Smooth muscle cell (in vitro differentiated cells): ENCODE data around the gene CLBA1. TPM values are rescaled to one million over a fixed set of nuclear protein-coding genes. Genes with fewer than 3 reads are reported as not detected.

Source experiments
- DNase-seq: peaks from one replicate; lab custom pipeline; 2025; ENCODE audit not compliant: unreplicated experiment; lab: John Stamatoyannopoulos, UW
- H2AFZ ChIP-seq: fragments of 200-600 bp; sonication (generic); 2 replicates; pipeline ENCODE4 v1.6.0; 2016; ENCODE audit warnings: antibody characterized with exemption, low read depth, mild to moderate bottlenecking
- H3F3A ChIP-seq: fragments of 200-600 bp; sonication (generic); 2 replicates; pipeline ENCODE4 v1.6.0; 2017; ENCODE audit warnings: antibody characterized with exemption, low read depth
- H3K27ac ChIP-seq: fragments of 200-600 bp; sonication (generic); 2 replicates; pipeline ENCODE4 v1.5.1; 2016; ENCODE audit warnings: low read depth, mild to moderate bottlenecking
- H3K27me3 ChIP-seq: fragments of 200-600 bp; sonication (generic); 2 replicates; pipeline ENCODE4 v1.6.1; 2016; ENCODE audit warnings: low read depth, mild to moderate bottlenecking
- H3K36me3 ChIP-seq: fragments of 200-600 bp; sonication (generic); 2 replicates; pipeline ENCODE4 v1.5.1; 2016; ENCODE audit warnings: low read depth
- H3K4me1 ChIP-seq: fragments of 200-600 bp; sonication (generic); 2 replicates; pipeline ENCODE4 v1.5.1; 2016; ENCODE audit warnings: low read depth
- H3K4me2 ChIP-seq: fragments of 200-600 bp; sonication (generic); 2 replicates; pipeline ENCODE4 v1.6.0; 2016; ENCODE audit warnings: mild to moderate bottlenecking
- H3K4me3 ChIP-seq: fragments of 200-600 bp; sonication (generic); 2 replicates; pipeline ENCODE4 v1.5.1; 2016; ENCODE audit warnings: mild to moderate bottlenecking
- H3K79me2 ChIP-seq: fragments of 200-600 bp; sonication (generic); 2 replicates; pipeline ENCODE4 v1.6.0; 2016; ENCODE audit warnings: low read depth, mild to moderate bottlenecking
- H3K9ac ChIP-seq: fragments of 200-600 bp; sonication (generic); 2 replicates; pipeline ENCODE4 v1.6.0; 2016; ENCODE audit warnings: low read depth
- H3K9me3 ChIP-seq: fragments of 200-600 bp; sonication (generic); replicated peaks from 2 replicates; pipeline ENCODE4 v1.5.1; 2016; ENCODE audit warnings: low read depth
- H4K20me1 ChIP-seq: fragments of 200-600 bp; sonication (generic); 2 replicates; pipeline ENCODE4 v1.6.0; 2016; ENCODE audit warnings: low read depth
- CTCF ChIP-seq: fragments of 200-600 bp; sonication (generic); IDR thresholded peaks from 2 replicates; pipeline ENCODE4 v1.5.1; 2017; ENCODE audit warnings: borderline replicate concordance, mild to moderate bottlenecking, antibody characterized with exemption; ENCODE audit not compliant: insufficient read depth, poor library complexity, severe bottlenecking
- WGBS: methylation state at CpG from one replicate; pipeline ENCODE4 v1.1.7; 2016; ENCODE audit warnings: low lambda C conversion rate; 5-methylcytosine and 5-hydroxymethylcytosine counted together
- polyA plus RNA-seq: library from polyadenylated mRNA; unstranded; fragments of >200 nt; fragmentation: Nextera tagmentation; extraction: Ambion mirVana; gene quantifications from 2 replicates; pipeline ENCODE4 v1.2.1, GENCODE V29; 2016
- total RNA-seq: library from RNA; depleted of rRNA; stranded (reverse); fragments of >200 nt; gene quantifications from 2 replicates; pipeline ENCODE4 v1.2.3, GENCODE V29; 2014

The CLBA1 gene
- total and polyA plus RNA-seq, 2 experiments from 2014 or later: 5.0 to 8.7 TPM

- H3K4me2 ChIP-seq: no peak overlapping the region
- H3K27ac ChIP-seq: no peak overlapping the region
- no peaks in the 10 kb centered on the region for H3K36me3 ChIP-seq
- no peak overlapping the region for H3K9ac ChIP-seq
- no peak for TF ChIP-seq CTCF
- H3K4me1 ChIP-seq: no peaks in the 10 kb centered on the region
- 95% methylated on average over 4 of the region's 4 CpGs for WGBS
- H3F3A ChIP-seq: no peaks in the 10 kb centered on the region
- H3K79me2 ChIP-seq: peaks cover 51% of the 10 kb centered on the region
- no peaks in the 10 kb centered on the region for H3K27me3 ChIP-seq
- no peaks in the 10 kb centered on the region for H3K9me3 ChIP-seq
- H3K4me3 ChIP-seq: no peak overlapping the region
- H2AFZ ChIP-seq: no peak overlapping the region
- H4K20me1 ChIP-seq: peaks cover 59% of the 10 kb centered on the region
- DNase-seq: no peak
These were observed 24.5 kb downstream of the CLBA1 start for GRCh38 chr14:105010106-105010505.

GRCh38 chr14:105010891-105011291 lies 25.3 kb downstream of the CLBA1 start:
- Histone ChIP-seq H3K4me1 (peaks cover under 1% of the 10 kb centered on the region), H3K27ac (no peak overlapping the region), H3K79me2 (peaks cover 59% of the 10 kb centered on the region), H3K36me3 (no peaks in the 10 kb centered on the region), H3K9me3 (no peaks in the 10 kb centered on the region), H3K27me3 (no peaks in the 10 kb centered on the region), H3K4me3 (no peak overlapping the region), H3K9ac (no peak overlapping the region), H2AFZ (no peak overlapping the region), H3F3A (no peaks in the 10 kb centered on the region), H3K4me2 (no peak overlapping the region), H4K20me1 (peaks cover 67% of the 10 kb centered on the region)
- TF ChIP-seq CTCF: no peak
- DNase-seq: no peak
- 80% methylated on average over 14 of the region's 17 CpGs for WGBS

- peaks cover 73% of the 10 kb centered on the region for H4K20me1 ChIP-seq
- 96% methylated on average over 29 of the region's 29 CpGs for WGBS
These were observed 25.9 kb downstream of the CLBA1 start for GRCh38 chr14:105011312-105011990.

More at GRCh38 chr14:105011312-105011990, 25.9 kb downstream of the CLBA1 start:
- Histone ChIP-seq H3K27me3 (no peaks in the 10 kb centered on the region), H3K27ac (no peak overlapping the region), H3K9ac (no peak overlapping the region), H3K4me1 (peaks cover 4% of the 10 kb centered on the region), H3K36me3 (no peaks in the 10 kb centered on the region), H3K9me3 (no peaks in the 10 kb centered on the region), H3F3A (no peaks in the 10 kb centered on the region), H3K4me3 (no peak overlapping the region), H2AFZ (no peak overlapping the region), H3K4me2 (no peak overlapping the region), H3K79me2 (peaks cover 64% of the 10 kb centered on the region)
- DNase-seq: no peak
- TF ChIP-seq CTCF: no peak
